Smooth muscle cell (in vitro differentiated cells): ENCODE data around the gene OTUB2. TPM values are rescaled to one million over a fixed set of nuclear protein-coding genes. Genes with fewer than 3 reads are reported as not detected.

Experiments used
- DNase-seq: peaks from one replicate; lab custom pipeline; 2025; ENCODE audit not compliant: unreplicated experiment; lab: John Stamatoyannopoulos, UW
- H2AFZ ChIP-seq: fragments of 200-600 bp; sonication (generic); 2 replicates; pipeline ENCODE4 v1.6.0; 2016; ENCODE audit warnings: antibody characterized with exemption, low read depth, mild to moderate bottlenecking
- H3F3A ChIP-seq: fragments of 200-600 bp; sonication (generic); 2 replicates; pipeline ENCODE4 v1.6.0; 2017; ENCODE audit warnings: antibody characterized with exemption, low read depth
- H3K27ac ChIP-seq: fragments of 200-600 bp; sonication (generic); 2 replicates; pipeline ENCODE4 v1.5.1; 2016; ENCODE audit warnings: low read depth, mild to moderate bottlenecking
- H3K27me3 ChIP-seq: fragments of 200-600 bp; sonication (generic); 2 replicates; pipeline ENCODE4 v1.6.1; 2016; ENCODE audit warnings: low read depth, mild to moderate bottlenecking
- H3K36me3 ChIP-seq: fragments of 200-600 bp; sonication (generic); 2 replicates; pipeline ENCODE4 v1.5.1; 2016; ENCODE audit warnings: low read depth
- H3K4me1 ChIP-seq: fragments of 200-600 bp; sonication (generic); 2 replicates; pipeline ENCODE4 v1.5.1; 2016; ENCODE audit warnings: low read depth
- H3K4me2 ChIP-seq: fragments of 200-600 bp; sonication (generic); 2 replicates; pipeline ENCODE4 v1.6.0; 2016; ENCODE audit warnings: mild to moderate bottlenecking
- H3K4me3 ChIP-seq: fragments of 200-600 bp; sonication (generic); 2 replicates; pipeline ENCODE4 v1.5.1; 2016; ENCODE audit warnings: mild to moderate bottlenecking
- H3K79me2 ChIP-seq: fragments of 200-600 bp; sonication (generic); 2 replicates; pipeline ENCODE4 v1.6.0; 2016; ENCODE audit warnings: low read depth, mild to moderate bottlenecking
- H3K9ac ChIP-seq: fragments of 200-600 bp; sonication (generic); 2 replicates; pipeline ENCODE4 v1.6.0; 2016; ENCODE audit warnings: low read depth
- H3K9me3 ChIP-seq: fragments of 200-600 bp; sonication (generic); replicated peaks from 2 replicates; pipeline ENCODE4 v1.5.1; 2016; ENCODE audit warnings: low read depth
- H4K20me1 ChIP-seq: fragments of 200-600 bp; sonication (generic); 2 replicates; pipeline ENCODE4 v1.6.0; 2016; ENCODE audit warnings: low read depth
- WGBS: methylation state at CpG from one replicate; pipeline ENCODE4 v1.1.7; 2016; ENCODE audit warnings: low lambda C conversion rate; 5-methylcytosine and 5-hydroxymethylcytosine counted together
- polyA plus RNA-seq: library from polyadenylated mRNA; unstranded; fragments of >200 nt; fragmentation: Nextera tagmentation; extraction: Ambion mirVana; gene quantifications from 2 replicates; pipeline ENCODE4 v1.2.1, GENCODE V29; 2016
- total RNA-seq: library from RNA; depleted of rRNA; stranded (reverse); fragments of >200 nt; gene quantifications from 2 replicates; pipeline ENCODE4 v1.2.3, GENCODE V29; 2014
- TF ChIP-seq, protein P1 (sequence below): fragments of 200-600 bp; sonication (generic); IDR thresholded peaks from 2 replicates; pipeline ENCODE4 v1.5.1; 2017; ENCODE audit warnings: borderline replicate concordance, mild to moderate bottlenecking, antibody characterized with exemption; ENCODE audit not compliant: insufficient read depth, poor library complexity, severe bottlenecking

Gene OTUB2
- total and polyA plus RNA-seq, 2 experiments from 2014 or later: 4.0 to 5.1 TPM

DNA sequence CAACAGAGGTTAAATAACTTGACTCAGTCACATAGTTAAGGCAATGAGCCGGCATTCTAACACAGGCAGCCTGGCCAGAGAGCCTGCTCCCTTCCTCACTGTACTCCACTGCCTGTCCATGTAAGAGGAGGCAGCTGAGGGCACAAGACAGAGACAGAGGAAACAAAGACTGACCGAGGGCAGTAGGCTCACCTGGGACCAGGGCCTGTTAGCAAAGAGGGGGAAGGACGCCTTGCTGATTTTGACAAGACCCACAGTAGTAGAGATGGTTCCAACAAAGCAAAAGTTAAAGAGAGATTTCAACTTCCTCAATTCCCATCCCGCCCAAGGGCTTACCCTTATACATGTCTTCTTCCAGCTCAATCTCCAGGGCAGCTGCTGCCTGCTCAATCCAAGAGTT lies 26.5 kb downstream of the OTUB2 start:
- Histone ChIP-seq H3K9ac (no peak overlapping the region), H3K4me1 (no peaks in the 10 kb centered on the region), H3F3A (no peaks in the 10 kb centered on the region), H3K27ac (no peak overlapping the region), H4K20me1 (peaks cover 7% of the 10 kb centered on the region), H3K79me2 (no peaks in the 10 kb centered on the region), H3K4me3 (no peak overlapping the region), H3K27me3 (no peaks in the 10 kb centered on the region), H3K4me2 (no peak overlapping the region), H3K36me3 (peaks cover 14% of the 10 kb centered on the region), H2AFZ (no peak overlapping the region), H3K9me3 (no peaks in the 10 kb centered on the region)
- TF ChIP-seq, protein P1, sequence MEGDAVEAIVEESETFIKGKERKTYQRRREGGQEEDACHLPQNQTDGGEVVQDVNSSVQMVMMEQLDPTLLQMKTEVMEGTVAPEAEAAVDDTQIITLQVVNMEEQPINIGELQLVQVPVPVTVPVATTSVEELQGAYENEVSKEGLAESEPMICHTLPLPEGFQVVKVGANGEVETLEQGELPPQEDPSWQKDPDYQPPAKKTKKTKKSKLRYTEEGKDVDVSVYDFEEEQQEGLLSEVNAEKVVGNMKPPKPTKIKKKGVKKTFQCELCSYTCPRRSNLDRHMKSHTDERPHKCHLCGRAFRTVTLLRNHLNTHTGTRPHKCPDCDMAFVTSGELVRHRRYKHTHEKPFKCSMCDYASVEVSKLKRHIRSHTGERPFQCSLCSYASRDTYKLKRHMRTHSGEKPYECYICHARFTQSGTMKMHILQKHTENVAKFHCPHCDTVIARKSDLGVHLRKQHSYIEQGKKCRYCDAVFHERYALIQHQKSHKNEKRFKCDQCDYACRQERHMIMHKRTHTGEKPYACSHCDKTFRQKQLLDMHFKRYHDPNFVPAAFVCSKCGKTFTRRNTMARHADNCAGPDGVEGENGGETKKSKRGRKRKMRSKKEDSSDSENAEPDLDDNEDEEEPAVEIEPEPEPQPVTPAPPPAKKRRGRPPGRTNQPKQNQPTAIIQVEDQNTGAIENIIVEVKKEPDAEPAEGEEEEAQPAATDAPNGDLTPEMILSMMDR: no peak
- no peak for DNase-seq
- over 99% methylated on average over 4 of the region's 4 CpGs for WGBS

DNA sequence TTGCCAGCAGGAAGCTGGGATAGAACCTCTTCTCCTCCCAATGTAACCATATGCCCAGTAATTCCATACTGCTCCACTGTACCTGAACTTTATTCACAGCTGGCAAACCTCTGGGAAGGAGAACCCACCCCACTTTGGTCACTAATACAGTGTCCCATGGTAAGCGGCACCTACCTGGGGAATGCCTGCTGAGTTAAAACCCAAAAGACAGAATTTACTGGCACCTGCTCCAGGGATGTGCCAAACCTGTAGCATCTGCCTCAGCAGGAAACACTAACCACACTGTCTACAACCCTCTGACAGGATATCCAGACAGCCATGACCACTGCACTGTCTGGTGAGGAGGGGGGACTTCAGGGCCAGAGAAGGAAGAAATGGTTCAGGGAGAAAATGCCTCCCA lies 28.3 kb downstream of the OTUB2 start:
- H3K79me2 ChIP-seq: no peaks in the 10 kb centered on the region
- 100% methylated on average over 1 of the region's 1 CpG for WGBS

DNA sequence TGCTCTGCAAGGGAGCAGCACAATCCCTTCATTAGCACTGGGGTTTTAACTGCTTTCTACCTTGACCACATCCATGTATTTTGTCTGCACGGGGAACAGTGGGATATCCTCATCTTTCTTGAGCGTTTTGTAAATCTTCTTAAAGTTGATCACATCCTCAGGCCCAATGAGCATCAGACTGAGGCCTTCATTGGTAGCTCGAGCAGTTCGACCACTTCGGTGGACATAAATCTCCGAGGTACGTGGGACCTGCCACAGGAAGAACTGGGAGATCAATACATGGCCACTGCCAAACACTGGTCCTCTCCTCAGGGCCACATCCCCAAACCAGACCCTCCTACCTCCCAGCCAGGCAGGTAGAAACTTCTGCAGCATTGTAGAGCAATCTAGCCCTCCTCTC lies 28.8 kb downstream of the OTUB2 start:
- WGBS: 98% methylated on average over 7 of the region's 7 CpGs

More for the DNA sequence above, 28.3 kb downstream of the OTUB2 start:
- Histone ChIP-seq H2AFZ (no peak overlapping the region), H3K4me1 (no peaks in the 10 kb centered on the region), H3F3A (no peaks in the 10 kb centered on the region), H3K9me3 (no peaks in the 10 kb centered on the region), H4K20me1 (peaks cover 22% of the 10 kb centered on the region), H3K27me3 (no peaks in the 10 kb centered on the region), H3K36me3 (peaks cover 16% of the 10 kb centered on the region), H3K27ac (no peak overlapping the region), H3K4me2 (no peak overlapping the region), H3K9ac (no peak overlapping the region), H3K4me3 (no peak overlapping the region)
- no peak for DNase-seq
- TF ChIP-seq, protein P1: no peak

More for the DNA sequence above, 28.8 kb downstream of the OTUB2 start:
- Histone ChIP-seq H3K36me3 (peaks cover 21% of the 10 kb centered on the region), H3K9ac (no peak overlapping the region), H3F3A (no peaks in the 10 kb centered on the region), H2AFZ (no peak overlapping the region), H3K4me2 (no peak overlapping the region), H3K27ac (no peak overlapping the region), H3K79me2 (no peaks in the 10 kb centered on the region), H3K4me1 (no peaks in the 10 kb centered on the region), H4K20me1 (peaks cover 26% of the 10 kb centered on the region), H3K9me3 (no peaks in the 10 kb centered on the region), H3K4me3 (no peak overlapping the region), H3K27me3 (no peaks in the 10 kb centered on the region)
- TF ChIP-seq, protein P1: no peak
- no peak for DNase-seq
